ENCODE data around the gene CRY2. TPM values are rescaled to one million over a fixed set of nuclear protein-coding genes. Genes with fewer than 3 reads are reported as not detected.
A peak's percentile ranks its signal among the peaks of the same experiment; 100 is the strongest.

Gene CRY2
- total and polyA plus RNA-seq, 2 of the 13 experiments (the other 11 are each of a cell fraction or from before 2014, with no cell fraction given) = 10.1 to 12.2 TPM

DNA sequence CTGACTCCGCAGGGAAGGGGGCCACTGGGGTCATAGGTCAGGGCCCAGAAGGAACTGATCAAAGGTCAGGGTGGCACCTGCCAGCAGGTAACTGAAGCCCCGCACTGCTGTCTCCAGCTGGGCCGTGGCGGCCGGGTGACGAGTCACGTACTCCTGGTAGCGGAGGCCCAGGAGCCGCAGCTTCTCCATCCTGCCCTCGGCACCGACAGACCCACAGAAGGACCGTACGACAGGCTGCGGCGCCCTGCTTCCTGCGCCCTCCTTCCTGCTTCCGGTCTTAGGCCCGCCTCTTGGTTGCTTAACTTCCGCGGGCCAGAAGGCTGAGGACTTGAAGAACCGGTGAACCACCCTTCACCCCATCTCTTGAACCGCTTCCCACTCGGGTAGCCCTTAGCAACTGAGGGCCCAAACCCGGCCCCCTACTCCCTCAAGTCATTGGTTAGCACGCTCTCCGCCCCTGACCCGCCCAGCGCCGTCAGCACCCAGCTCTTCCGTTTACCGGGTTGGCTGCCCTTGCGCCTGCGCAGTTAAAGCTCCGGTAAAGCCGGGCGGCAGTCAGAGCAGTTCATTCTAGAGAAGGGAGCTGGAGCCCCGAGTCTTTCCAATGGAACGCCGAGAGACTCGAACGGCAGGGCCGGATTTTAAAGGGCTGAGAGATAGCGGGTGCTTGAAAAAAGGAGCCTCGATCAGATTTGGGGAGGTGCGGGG is 70.5 kb downstream of the CRY2 start, which contains the start of gene PEX16 (continued):
- TF ChIP-seq, protein P1, sequence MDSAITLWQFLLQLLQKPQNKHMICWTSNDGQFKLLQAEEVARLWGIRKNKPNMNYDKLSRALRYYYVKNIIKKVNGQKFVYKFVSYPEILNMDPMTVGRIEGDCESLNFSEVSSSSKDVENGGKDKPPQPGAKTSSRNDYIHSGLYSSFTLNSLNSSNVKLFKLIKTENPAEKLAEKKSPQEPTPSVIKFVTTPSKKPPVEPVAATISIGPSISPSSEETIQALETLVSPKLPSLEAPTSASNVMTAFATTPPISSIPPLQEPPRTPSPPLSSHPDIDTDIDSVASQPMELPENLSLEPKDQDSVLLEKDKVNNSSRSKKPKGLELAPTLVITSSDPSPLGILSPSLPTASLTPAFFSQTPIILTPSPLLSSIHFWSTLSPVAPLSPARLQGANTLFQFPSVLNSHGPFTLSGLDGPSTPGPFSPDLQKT (CRISPR knock-in tag; IDR thresholded peaks at IDR 0.05; ENCODE audit: borderline replicate concordance) = no peak
- TF ChIP-seq SKI (IDR thresholded peaks at IDR 0.05; ENCODE audit: partially characterized antibody) = no peak
- TF ChIP-seq HNRNPLL (IDR thresholded peaks at IDR 0.05; ENCODE audit: low read depth, low read length, poor library complexity, severe bottlenecking) = peak; percentile 24
- TF ChIP-seq, protein P2, sequence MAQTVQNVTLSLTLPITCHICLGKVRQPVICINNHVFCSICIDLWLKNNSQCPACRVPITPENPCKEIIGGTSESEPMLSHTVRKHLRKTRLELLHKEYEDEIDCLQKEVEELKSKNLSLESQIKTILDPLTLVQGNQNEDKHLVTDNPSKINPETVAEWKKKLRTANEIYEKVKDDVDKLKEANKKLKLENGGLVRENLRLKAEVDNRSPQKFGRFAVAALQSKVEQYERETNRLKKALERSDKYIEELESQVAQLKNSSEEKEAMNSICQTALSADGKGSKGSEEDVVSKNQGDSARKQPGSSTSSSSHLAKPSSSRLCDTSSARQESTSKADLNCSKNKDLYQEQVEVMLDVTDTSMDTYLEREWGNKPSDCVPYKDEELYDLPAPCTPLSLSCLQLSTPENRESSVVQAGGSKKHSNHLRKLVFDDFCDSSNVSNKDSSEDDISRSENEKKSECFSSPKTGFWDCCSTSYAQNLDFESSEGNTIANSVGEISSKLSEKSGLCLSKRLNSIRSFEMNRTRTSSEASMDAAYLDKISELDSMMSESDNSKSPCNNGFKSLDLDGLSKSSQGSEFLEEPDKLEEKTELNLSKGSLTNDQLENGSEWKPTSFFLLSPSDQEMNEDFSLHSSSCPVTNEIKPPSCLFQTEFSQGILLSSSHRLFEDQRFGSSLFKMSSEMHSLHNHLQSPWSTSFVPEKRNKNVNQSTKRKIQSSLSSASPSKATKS (CRISPR knock-in tag; IDR thresholded peaks at IDR 0.05) = no peak
- TF ChIP-seq, protein P3, sequence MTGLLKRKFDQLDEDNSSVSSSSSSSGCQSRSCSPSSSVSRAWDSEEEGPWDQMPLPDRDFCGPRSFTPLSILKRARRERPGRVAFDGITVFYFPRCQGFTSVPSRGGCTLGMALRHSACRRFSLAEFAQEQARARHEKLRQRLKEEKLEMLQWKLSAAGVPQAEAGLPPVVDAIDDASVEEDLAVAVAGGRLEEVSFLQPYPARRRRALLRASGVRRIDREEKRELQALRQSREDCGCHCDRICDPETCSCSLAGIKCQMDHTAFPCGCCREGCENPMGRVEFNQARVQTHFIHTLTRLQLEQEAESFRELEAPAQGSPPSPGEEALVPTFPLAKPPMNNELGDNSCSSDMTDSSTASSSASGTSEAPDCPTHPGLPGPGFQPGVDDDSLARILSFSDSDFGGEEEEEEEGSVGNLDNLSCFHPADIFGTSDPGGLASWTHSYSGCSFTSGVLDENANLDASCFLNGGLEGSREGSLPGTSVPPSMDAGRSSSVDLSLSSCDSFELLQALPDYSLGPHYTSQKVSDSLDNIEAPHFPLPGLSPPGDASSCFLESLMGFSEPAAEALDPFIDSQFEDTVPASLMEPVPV (CRISPR knock-in tag; IDR thresholded peaks at IDR 0.05) = peak; percentile 53; the same call in 1 of the 2 replicates
- TF ChIP-seq RXRB (CRISPR knock-in tag; IDR thresholded peaks at IDR 0.05; ENCODE audit: borderline replicate concordance) = no peak
- TF ChIP-seq ZBTB7B (CRISPR knock-in tag; IDR thresholded peaks at IDR 0.05) = no peak; the same call in 1 of the 2 replicates
- peak; percentile 74 for TF ChIP-seq ETV5 (CRISPR knock-in tag; IDR thresholded peaks at IDR 0.05; ENCODE audit: borderline replicate concordance)
- TF ChIP-seq MYC (CRISPR knock-in tag; IDR thresholded peaks at IDR 0.05; ENCODE audit: borderline replicate concordance) = 0 out of 2 replicates have a peak, but pooled peaks have one; percentile 20
- TF ChIP-seq ZMAT3 (CRISPR knock-in tag; conservative IDR thresholded peaks at IDR 0.05) = 0 out of 2 replicates have a peak, but pooled peaks have one; percentile 28
- TF ChIP-seq, protein P4, sequence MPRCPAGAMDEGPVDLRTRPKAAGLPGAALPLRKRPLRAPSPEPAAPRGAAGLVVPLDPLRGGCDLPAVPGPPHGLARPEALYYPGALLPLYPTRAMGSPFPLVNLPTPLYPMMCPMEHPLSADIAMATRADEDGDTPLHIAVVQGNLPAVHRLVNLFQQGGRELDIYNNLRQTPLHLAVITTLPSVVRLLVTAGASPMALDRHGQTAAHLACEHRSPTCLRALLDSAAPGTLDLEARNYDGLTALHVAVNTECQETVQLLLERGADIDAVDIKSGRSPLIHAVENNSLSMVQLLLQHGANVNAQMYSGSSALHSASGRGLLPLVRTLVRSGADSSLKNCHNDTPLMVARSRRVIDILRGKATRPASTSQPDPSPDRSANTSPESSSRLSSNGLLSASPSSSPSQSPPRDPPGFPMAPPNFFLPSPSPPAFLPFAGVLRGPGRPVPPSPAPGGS (CRISPR knock-in tag; IDR thresholded peaks at IDR 0.05) = no peak; the same call in 1 of the 2 replicates
- TF ChIP-seq SRF (IDR thresholded peaks at IDR 0.05; ENCODE audit: low read depth, low read length) = peak; percentile 96
- peak; percentile 64; the same call in 1 of the 2 replicates for TF ChIP-seq ZNF607 (CRISPR knock-in tag; IDR thresholded peaks at IDR 0.05; ENCODE audit: borderline replicate concordance)
- TF ChIP-seq ZNF205 (CRISPR knock-in tag; IDR thresholded peaks at IDR 0.05) = 0 out of 2 replicates have a peak, but pooled peaks have one; percentile 19
- TF ChIP-seq CCDC6 (CRISPR knock-in tag; IDR thresholded peaks at IDR 0.05) = no peak
- TF ChIP-seq, protein P5, sequence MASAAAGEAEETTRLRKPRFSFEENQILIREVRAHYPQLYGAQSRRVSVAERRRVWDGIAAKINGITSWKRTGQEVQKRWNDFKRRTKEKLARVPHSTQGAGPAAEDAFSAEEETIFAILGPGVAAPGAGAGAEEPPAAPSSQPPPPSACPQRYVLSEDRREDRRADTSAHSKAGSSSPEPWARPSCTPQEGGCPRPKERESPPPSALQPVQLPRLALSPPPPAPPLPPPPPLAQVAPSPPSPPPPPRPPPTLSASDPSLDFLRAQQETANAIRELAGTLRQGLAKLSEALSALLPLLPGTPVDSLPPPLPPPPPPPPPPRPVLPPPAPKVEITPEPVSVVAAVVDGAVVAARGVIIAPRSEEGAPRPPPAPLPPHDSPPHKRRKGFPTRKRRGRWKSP (CRISPR knock-in tag; IDR thresholded peaks at IDR 0.05) = peak; percentile 40
- TF ChIP-seq MIER3 (CRISPR knock-in tag; IDR thresholded peaks at IDR 0.05; ENCODE audit: borderline replicate concordance) = no peak
- TF ChIP-seq KDM3A (CRISPR knock-in tag; IDR thresholded peaks at IDR 0.05; ENCODE audit: low read depth) = no peak
- peak; percentile 94 for TF ChIP-seq SP2 (CRISPR knock-in tag; IDR thresholded peaks at IDR 0.05)
- TF ChIP-seq NR2F1 (CRISPR knock-in tag; IDR thresholded peaks at IDR 0.05) = peak in 1 of 2 experiments; percentile 82; a peak in 2 of 4 replicates
- TF ChIP-seq HDAC2 (CRISPR knock-in tag; IDR thresholded peaks at IDR 0.05) = no peak; the same call in 1 of the 2 replicates
- TF ChIP-seq ZNF431 (CRISPR knock-in tag; IDR thresholded peaks at IDR 0.05; ENCODE audit: borderline replicate concordance, low read depth) = no peak

Measured in HepG2 (cell line).